ENCODE results near the gene CENPF.
"Not testable (repeated sequence)": the region's sequence is repeated elsewhere in the genome, so short reads cannot be mapped to it uniquely, and the experiment has no call there.

The CENPF gene

DNA sequence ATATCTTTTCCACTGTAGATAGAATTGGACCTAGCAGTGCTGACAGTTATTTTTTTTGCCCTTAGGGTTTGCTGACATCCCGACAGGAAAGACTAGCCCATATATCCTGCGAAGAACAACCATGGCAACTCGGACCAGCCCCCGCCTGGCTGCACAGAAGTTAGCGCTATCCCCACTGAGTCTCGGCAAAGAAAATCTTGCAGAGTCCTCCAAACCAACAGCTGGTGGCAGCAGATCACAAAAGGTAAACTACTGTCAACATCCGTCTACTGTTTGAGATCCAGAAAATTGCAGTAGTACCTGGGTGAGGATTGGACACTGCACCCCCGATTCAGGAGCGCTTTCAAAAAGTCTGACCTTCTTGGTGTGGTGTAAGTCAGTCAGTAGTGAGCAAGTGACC, 55.8 kb downstream of the CENPF start:
- peak; percentile 50 for DNase-seq (ENCODE audit: low spot score)

DNA sequence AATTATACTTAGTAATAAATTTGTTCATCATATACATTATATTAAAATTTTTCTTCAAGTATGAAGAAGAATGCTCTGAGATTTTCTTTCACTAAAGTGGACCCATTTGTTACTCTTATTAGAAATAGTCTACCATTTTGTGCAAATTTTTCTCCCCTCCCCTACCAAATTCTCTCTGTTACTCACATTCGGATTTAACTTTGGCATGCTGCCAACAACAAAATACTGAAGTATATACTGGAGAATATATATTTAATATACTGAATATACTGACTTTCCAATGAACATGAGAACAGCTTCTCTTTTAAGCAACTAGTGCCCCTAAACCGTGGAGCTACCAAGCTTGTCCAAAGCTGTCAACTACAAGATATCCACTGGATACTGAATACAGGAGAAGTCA, 57.2 kb downstream of the CENPF start:
- no peak for DNase-seq (ENCODE audit: low spot score)

DNA sequence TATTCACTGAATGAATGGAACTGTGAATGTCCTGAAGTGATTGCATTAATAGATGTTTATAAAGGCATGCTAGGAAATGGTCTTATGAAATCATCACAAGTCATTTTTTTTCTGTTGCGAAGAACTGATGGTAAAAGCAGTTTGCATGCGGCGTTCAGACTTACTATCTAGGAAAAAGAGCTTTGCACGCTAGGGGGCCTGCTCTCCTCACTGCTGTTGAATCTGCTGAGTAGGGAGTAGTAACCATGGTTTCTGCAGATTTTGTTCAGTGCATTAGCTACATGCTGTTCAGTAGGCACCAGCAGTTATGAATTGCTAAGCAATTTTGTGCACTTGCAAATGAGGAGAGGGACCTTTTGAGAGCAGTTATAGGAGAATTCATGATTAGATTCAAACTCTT, 57.9 kb downstream of the CENPF start:
- DNase-seq (ENCODE audit: low spot score): peak; percentile 35

DNA sequence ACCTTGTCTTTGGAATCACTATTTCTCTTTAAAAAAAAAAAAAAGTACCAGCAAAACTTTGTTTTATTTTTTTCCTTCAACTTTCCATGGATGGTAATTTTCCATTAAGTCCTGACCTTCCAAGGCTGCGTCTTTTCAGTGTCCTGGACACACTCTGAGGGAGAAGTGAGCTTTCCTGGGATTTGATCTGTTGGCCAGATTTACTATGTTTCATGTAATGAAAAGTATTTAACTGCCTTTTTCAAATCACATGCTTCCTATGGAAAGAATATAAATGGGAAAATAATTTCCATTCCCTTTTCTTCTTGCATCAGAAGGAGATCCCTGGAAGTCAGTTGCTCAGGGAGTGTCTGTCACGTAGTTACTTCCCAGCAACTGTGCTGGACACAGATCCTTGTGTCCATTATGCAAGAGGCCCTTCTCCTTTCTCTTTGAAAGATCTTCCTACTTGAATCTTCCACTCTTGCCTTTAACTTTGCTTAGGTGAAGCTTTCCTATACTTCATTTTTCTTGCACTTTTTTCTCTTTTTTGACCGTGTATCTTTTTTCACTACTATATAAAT, 59.3 kb downstream of the CENPF start:
- DNase-seq (ENCODE audit: low spot score): no peak

DNA sequence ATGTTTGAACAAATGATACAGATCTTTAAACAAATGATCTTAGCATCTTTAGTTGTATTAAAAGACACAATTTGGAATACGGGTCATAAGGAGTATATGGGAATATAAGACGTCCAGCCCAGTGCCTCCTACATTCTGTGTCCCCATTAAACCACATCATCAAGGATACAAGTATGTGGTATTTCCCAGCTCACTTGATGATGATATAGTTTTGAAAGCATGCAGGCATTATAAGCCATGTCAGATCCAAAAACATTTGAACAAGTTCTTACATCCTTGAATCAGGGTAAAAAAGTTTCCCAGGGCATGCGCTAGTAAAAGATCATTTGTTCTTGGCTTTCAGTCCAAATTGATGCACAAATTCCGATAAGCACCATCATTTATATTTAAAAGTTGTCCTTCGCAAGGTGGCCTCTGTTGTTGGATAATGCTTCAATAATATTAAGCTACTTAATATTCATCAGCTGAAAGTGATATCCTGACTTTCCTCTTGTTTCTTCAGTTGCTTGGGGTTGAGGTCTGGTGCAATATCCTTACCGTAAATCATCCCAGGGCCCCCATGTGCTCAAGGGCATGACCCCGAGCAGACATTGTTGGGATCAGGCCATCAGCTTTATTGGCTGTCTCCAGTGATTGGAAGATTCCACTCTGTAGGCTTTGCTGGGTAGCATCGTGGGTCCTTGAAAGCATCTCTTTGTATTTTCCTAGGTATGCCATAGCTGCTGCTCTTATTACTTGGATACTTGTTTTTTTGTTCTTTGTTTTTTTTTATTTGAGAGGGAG, 61.8 kb downstream of the CENPF start:
- DNase-seq (ENCODE audit: low spot score): no peak

DNA sequence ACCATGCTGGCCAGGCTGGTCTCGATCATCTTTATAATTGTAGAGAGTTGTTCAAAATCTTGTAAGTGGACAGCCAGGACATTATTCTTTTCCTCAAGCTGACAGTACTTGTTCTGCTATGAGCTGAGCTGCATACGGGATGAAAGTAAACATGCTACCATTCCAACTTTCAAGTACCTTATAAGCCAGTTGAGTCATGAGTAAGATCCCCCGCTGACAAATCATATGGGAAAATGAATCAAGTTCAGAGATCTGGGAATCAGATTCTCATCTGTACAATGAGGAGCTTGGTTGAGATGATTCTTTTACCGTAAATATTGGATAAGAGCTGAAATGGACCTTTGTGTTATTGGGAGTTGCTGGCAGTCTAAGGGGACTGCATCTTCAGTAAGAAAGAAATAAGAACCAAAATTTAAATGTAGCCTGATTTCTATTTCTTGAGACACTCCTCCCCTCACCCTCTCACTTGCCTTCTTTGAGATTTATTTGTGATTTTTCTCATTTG, 62.7 kb downstream of the CENPF start:
- DNase-seq (ENCODE audit: low spot score): no peak

DNA sequence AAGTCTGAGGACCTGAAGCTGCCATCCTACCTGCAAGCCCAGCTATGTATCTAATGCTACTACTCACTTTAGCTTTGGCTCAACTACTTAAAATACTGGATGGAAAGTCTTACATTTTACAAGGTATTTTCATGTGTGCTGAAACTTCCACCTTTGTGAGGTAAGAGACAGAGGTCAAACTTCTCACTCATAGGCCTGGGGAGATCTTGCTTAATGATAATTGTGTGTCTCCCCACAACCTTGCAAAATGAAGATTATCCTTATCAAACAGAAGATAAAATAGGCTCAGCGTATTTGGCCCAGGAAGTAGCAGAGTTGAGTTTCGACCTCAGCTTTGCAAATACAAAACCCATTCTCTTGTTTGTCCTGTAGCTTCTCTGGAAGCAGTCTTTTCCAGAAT, 63.7 kb downstream of the CENPF start:
- no peak for DNase-seq (ENCODE audit: low spot score)

DNA sequence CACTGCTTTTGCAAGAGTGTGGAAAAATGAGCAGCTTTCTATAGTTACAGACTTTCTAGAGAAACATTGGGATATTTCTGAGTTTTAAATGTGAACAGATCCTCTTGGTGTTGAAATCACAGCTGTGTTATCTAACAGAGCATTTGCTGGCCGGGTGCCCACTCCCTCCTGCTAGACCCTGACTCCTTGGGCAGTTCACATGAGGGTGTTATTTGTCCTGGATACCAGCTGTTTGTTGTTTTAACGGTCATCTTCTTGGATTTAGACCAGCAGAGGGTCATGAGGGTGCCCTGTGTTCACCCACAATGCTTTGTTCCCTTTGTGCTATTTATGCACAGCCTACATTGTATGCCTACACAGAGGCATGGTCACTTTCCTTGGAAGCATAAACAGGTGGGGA, 67.1 kb downstream of the CENPF start:
- no peak for DNase-seq (ENCODE audit: low spot score)

DNA sequence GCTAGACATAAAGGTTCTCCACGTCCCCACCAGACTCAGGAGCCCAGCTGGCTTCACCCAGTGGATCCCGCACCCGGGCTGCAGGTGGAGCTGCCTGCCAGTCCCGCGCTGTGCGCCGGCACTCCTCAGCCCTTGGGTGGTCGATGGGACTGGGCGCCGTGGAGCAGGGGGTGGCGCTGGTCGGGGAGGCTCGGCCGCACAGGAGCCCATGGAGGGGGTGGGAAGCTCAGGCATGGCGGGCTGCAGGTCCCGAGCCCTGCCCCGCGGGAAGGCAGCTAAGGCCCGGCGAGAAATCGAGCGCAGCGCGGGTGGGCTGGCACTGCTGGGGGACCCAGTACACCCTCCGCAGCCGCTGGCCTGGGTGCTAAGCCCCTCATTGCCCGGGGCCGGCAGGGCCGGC, 70.0 kb downstream of the CENPF start:
- DNase-seq (ENCODE audit: low spot score): not testable (repeated sequence)

DNA sequence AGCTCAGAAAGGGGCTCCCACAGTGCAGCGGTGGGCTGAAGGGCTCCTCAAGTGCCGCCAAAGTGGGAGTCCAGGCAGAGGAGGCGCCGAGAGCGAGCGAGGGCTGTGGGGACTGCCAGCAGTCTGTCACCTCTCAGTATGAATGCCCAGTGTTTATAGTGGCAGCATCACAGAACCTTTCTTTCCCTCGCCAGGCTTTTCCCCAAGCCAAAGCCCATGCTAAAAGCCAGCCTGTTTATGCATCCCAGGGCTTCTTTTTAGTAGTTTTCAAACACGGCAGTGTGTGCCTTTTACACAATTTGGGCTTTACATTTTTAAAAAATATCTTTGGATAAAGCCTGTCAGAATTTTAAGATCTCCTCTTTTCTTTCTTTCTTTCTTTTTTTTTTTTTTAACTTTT, 70.6 kb downstream of the CENPF start:
- DNase-seq (ENCODE audit: low spot score): no peak

DNA sequence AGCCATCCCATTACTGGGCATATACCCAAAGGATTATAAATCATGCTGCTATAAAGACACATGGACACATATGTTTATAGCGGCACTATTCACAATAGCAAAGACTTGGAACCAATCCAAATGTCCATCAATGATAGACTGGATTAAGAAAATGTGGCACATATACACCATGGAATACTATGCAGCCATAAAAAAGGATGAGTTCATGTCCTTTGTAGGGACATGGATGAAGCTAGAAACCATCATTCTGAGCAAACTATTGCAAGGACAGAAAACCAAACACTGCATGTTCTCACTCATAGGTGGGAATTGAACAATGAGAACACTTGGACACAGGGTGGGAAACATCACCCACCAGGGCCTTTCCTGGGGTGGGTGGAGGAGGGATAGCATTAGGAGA, 72.5 kb downstream of the CENPF start:
- DNase-seq (ENCODE audit: low spot score): not testable (repeated sequence)

DNA sequence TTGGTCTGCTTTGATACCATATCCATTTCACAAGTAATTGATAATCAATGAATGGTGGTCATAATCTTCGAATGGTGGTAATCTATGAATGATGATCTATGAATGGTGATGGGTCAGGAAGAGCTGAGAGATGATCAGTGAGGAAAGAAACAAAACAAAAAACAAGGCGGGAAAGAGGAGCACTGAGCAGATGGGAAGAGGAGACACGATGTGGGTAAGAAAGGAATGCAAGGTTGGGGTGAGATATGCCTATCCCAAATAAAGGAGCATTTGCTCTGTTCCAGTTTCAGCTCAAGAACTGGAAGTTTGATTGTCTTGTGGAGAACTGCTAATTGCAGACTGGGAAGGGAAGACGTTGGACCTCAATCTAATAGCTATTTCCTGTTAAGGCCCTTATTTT, 73.8 kb downstream of the CENPF start:
- no peak for DNase-seq (ENCODE audit: low spot score)

DNA sequence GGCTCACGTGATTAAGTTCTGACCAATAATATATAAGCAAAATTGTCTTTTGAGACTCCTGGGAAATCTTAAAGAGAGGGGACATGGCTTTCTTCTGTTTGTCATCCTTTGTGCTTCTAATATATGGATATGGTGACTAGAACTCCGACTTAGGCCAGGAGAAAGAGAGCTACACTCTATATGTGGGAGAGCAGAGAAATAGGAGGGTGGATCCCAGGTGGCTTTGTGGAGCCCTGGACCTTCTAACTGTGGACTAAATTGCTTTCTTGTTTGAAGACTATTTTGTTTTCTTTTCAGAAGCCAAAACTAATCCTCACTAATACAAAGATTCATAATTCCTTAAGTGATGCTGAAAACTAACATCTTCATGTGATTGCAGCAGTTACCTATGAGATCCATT, 75.0 kb downstream of the CENPF start:
- no peak for DNase-seq (ENCODE audit: low spot score)

DNA sequence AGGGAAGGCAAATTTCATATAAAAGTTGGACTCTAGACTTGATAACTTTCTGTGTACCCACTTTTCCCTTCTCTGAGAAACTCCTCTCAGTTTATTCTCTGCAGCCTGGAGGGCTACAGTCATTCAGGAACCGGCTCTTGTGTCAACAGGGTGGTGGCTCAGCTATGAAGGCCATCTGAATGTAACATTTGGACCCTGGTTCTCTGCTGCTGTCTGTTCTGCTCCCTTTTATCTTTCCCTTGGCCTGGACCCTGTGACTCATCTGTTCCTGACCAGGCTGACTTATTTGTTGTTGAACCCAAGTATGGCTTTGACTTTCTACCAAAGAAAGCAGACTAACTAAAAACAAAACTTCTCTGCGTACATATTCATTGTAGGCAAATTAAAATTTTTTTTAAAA, 75.4 kb downstream of the CENPF start:
- no peak for DNase-seq (ENCODE audit: low spot score)

DNA sequence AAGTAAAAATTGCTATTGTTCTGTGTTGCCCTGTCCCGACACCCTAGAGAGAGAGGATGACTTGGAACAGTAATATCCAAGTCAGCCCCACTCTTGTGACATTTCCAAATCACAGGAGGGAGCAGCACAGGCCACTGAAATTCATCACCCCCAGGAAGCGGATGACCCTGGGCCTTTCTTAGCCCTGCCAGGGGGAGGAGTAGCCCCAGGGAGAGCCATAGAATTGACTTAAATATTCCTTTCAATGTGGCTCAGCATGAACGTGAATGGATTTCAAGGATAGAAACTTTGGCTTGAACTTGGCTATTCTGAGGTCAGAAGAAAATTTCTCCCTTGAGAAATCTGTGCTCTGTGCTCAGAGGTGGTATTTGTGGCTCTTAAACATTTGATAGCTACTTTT, 80.6 kb downstream of the CENPF start:
- DNase-seq (ENCODE audit: low spot score): no peak

DNA sequence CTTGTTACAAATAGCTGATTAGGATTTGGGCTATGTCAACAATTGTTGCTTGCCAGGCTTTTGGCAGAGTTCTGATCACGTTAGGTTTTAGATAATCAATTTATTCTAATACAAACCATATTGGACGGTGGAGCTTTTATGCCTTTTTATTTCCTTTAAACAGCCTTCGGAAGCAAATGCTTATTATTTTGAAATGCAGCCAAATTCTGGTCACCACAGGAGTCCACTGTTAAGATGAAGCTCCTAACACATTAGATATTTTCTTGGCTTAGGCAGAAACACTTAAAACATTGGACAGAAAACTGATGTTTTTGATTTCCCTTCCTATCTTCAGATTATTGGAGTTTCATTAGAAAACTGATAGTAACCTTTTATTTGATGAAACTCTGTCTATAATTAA, 82.9 kb downstream of the CENPF start:
- no peak for DNase-seq (ENCODE audit: low spot score)

DNA sequence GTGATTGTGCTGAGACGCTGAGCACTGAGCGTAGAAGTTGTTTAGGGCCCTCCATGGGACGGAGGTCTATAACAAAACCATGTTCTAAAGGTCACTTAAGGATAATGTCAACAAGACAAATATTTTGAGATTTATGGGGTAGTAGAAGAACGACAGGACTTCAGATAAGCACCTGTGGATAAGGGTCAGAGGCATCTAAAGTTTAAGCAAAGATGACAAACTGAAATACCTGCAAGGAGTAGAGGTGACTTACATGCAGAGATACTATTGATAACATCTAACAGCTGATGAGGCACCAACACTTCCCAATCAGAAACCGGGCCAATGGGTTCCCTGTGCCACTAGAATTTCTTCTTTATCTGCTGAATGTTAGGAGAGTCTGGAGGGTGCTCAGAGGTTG, 83.5 kb downstream of the CENPF start:
- DNase-seq (ENCODE audit: low spot score): no peak

DNA sequence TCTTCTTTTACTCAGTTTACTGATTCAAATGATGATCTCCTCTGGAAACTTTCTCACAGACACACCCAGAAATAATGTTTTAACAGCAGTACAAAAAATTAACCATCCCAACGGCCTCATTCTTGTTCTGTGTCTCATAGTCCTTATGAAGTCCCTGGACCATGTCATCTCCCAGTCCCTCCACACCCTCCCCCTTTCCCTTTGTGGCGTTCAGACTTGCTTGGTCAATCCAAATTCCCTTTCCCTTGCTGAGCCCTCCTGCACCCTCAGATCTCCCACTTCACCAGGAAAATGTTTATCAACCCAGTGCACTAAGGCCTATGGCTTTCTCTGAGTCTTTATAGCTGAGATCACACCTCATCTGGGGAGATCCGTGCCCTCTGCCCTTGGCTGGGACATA, 85.9 kb downstream of the CENPF start:
- DNase-seq (ENCODE audit: low spot score): no peak

DNA sequence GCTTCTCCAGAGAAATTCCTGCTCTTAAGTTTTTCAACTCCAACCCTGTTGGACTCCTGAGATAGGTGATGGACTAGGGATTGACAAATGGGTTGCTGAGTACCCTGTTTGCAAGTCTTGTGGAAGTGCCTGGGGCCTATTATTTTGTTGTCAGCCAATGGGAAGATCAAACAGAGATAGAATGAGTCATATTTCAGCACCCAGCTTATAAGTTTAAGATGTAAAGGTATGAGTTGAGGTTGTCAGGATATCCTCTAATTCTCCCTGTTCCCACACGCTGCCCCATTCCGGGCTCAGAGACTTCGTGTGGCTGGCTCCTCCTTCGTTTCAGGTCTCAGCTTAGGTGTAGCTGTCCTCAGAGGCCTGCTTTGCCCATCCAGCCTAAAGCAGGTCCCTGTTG, 91.8 kb downstream of the CENPF start:
- no peak for DNase-seq (ENCODE audit: low spot score)

DNA sequence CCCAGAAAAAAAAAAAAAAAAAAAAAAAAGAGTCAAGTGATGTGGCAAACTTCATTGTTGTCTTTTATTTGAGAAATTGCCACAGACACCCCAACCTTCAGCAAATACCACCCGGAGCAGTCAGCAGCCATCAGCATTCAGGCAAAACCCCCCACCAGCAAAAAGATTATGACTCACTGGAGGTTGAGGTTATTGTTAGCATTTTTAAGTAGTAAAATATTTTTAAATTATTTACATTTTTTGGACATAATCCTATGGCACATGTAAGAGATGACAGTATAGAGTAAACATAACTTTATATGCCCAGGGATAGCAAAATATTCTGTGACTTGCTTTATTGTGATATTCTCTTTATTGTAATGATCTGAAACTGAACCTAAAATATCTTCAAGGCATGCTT, 95.6 kb downstream of the CENPF start:
- no peak for DNase-seq (ENCODE audit: low spot score)

DNA sequence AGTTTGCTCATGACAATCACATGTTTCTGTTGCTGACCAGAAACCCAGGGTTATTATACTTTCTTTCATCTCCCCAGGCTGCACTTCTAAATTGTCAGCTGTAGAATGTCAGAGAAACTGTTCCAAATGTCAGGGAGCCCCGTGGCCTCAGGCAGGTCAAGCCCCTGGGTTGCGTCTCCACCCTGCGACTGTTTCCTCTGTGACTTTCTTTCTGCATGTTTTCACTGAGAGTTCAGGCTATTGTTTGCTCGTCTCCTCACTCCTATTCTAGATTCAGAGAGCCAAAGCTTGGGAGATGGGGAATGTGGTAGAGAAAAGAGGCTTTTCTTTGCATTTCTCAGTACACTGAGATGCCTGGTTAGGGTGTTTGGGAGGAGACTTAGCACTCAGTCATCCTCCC, 97.4 kb downstream of the CENPF start:
- no peak for DNase-seq (ENCODE audit: low spot score)

DNA sequence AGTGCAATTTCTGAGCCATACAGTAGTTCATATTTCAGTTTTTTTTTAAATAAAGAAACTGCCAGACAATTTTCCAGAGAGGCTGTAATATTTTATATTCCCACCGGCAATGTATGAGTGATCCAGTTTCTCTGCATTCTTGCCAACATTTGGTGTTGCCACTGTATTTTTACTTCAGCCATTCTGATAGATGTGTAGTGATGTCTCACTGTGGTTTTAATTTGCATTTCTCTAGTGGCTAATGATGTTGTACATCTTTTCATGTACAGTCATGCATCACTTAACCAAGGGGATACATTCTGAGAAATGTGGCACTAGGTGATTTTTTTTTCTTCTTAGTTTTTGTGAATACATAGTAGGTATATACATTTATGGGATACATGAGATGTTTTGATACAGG, 99.6 kb downstream of the CENPF start:
- no peak for DNase-seq (ENCODE audit: low spot score)

DNA sequence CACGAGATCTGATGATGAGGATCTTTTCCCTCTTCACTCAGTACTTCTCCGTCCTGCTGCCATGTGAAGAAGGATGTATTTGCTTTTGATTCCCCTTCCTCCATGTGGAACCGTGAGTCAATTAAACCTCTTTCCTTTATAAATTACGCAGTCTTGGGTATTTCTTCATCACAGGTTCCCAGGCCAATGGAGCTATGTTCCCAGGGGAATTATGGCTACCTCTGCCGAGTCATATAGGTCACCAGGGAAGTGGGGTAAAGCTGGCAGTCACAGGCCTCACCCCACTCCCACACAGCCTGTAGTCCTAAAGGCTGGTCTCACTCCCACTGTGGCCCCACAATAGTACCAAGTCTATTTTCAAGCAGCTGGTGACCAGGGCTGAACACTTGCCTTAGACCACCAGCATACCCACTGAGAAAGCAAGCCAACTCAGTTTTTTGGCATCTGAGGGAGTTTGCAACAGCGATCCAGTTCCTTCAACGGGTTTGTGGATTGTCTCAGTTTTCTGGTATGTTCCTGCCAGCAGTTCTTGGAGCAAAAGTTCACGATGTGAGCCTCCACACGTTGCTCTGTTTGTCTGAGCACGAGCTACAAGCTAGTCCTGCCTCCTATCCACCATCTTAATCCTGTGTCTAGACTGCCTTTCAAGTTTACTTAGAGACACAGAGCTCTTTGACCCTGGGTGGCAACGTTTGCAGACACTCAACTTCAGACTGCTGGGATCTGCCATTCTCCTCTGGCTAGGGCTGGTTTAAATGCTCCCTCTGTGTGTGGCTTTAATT, 104.5 kb downstream of the CENPF start:
- DNase-seq (ENCODE audit: low spot score): no peak

Measured in D341Med (cell line).